ENCODE results near the gene PDGFRB.

The PDGFRB gene

DNA sequence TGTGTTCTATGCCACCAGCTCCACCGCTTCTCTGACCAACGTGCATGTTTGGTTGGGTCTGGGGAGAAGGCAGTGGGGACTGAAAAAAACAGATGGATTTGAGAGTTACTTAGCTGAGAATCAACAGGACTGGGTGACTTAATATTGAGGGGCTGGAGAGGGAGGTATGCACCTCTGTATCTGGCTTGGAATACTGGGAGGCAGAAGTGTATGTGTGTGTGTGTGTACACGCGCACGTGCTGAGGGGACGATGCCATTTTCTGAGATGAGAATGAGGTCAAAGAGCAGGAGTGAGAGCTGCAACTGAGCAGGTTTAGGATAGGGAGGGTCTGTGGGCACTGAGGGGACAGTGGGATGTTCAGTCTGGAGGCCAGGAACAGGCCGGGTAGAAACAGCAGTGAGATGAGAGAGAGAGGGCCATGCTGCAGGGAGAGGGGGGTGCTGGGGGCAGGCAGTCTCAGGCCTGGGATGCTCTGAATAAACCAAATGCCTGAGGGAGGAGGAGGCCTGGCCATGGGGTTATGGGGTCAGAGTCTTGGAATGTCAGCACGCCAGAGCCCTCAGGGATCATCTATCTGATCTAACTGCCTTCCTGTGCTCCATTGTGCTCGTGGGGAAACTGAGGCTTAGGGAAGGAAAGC is 14.0 kb downstream of the PDGFRB start:
- Mint-ChIP-seq H3K36me3 (peaks cover 0 to 5% of the 10 kb centered on the region in 2 donors), H3K9me3 (no peaks in the 10 kb centered on the region), H3K4me3 (no peak overlapping the region), H3K27me3 (peaks cover 0 to 4% of the 10 kb centered on the region in 2 donors), H3K4me1 (peaks cover 18 to 32% of the 10 kb centered on the region in 2 donors), H3K27ac (no peak overlapping the region)
- ATAC-seq (replicated peaks), result no peak
- DNase-seq, result no peak

- no peaks in the 10 kb centered on the region for H3K9me3 Mint-ChIP-seq
- H3K27ac Mint-ChIP-seq, result no peak overlapping the region
- no peak for ATAC-seq (replicated peaks)
- DNase-seq, result no peak
- peaks cover 0 to 1% of the 10 kb centered on the region in 2 donors for H3K27me3 Mint-ChIP-seq
- H3K4me3 Mint-ChIP-seq, result no peak overlapping the region
- peaks cover 0 to 5% of the 10 kb centered on the region in 2 donors for H3K36me3 Mint-ChIP-seq
- H3K4me1 Mint-ChIP-seq, result peaks cover 17 to 29% of the 10 kb centered on the region in 2 donors
Measured at GRCh38 chr5:150140830-150141229, 14.8 kb downstream of the PDGFRB start.

DNA sequence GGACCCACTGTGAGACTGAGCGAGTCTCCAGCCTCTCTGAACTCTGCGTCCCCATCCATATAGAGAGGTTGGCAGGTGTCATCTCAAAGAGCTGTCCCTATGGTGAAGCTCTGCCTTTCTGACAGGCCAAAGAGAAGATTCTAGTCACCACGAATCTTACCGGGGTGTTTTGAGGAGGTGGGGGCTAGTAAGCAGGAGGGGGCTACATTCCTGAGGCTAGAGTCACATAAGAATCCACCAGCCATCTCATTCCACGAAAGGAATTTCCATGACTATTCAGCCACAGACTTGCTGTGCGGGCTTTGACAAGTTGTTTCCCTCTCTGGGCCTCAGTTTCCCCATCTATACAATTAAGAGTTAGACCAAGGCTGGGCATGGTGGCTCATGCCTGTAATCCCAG is 16.3 kb downstream of the PDGFRB start:
- no peaks in the 10 kb centered on the region for H3K9me3 Mint-ChIP-seq
- H3K27me3 Mint-ChIP-seq, result no peaks in the 10 kb centered on the region
- H3K27ac Mint-ChIP-seq, result no peak overlapping the region
- H3K4me1 Mint-ChIP-seq, result peaks cover 12 to 17% of the 10 kb centered on the region in 2 donors
- no peak overlapping the region for H3K4me3 Mint-ChIP-seq
- peaks cover 0 to 4% of the 10 kb centered on the region in 2 donors for H3K36me3 Mint-ChIP-seq
- no peak for ATAC-seq (replicated peaks)
- no peak for DNase-seq

- peaks cover 7 to 11% of the 10 kb centered on the region in 2 donors for H3K4me1 Mint-ChIP-seq
- H3K27ac Mint-ChIP-seq, result no peak overlapping the region
- no peak overlapping the region for H3K4me3 Mint-ChIP-seq
- H3K9me3 Mint-ChIP-seq, result no peaks in the 10 kb centered on the region
- DNase-seq (no peak), ATAC-seq (replicated peaks) (no peak)
- no peaks in the 10 kb centered on the region for H3K36me3 Mint-ChIP-seq
- H3K27me3 Mint-ChIP-seq, result no peaks in the 10 kb centered on the region
Measured at GRCh38 chr5:150138551-150139265, 16.9 kb downstream of the PDGFRB start.

DNA sequence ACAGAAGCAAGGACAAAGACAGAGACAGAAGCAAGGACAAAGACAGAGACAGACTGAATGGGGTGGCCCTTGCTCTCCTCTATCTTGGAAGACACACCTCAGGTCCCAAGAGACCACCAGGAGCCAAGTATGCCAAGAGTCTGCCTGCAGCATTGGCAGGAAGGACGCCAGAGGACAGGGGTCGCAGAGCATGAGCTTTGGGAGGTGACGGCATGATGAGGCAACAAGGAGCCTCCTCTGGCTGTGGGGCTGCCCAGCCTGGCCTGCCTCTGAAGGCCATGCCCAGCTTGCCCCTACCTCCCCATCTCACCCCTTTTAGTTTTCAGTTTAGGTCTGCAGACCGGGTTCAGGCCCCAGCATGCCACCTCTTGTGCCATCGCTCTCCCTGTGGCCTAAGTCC is 17.6 kb downstream of the PDGFRB start:
- no peak for ATAC-seq (replicated peaks)
- Mint-ChIP-seq H3K27me3 (no peaks in the 10 kb centered on the region), H3K36me3 (no peaks in the 10 kb centered on the region), H3K4me1 (peaks cover 2 to 4% of the 10 kb centered on the region in 2 donors), H3K9me3 (no peaks in the 10 kb centered on the region), H3K27ac (no peak overlapping the region), H3K4me3 (no peak overlapping the region)
- no peak for DNase-seq

- ATAC-seq (replicated peaks), result no peak
- DNase-seq, result no peak
- Mint-ChIP-seq H3K36me3 (no peaks in the 10 kb centered on the region), H3K4me3 (no peak overlapping the region), H3K4me1 (peaks cover 0 to 2% of the 10 kb centered on the region in 2 donors), H3K27ac (no peak overlapping the region), H3K9me3 (no peaks in the 10 kb centered on the region), H3K27me3 (no peaks in the 10 kb centered on the region)
Measured at GRCh38 chr5:150137168-150137957, 18.3 kb downstream of the PDGFRB start.

- no peaks in the 10 kb centered on the region for H3K27me3 Mint-ChIP-seq
- H3K4me3 Mint-ChIP-seq, result no peak overlapping the region
- no peak for ATAC-seq (replicated peaks)
- H3K9me3 Mint-ChIP-seq, result no peaks in the 10 kb centered on the region
- H3K27ac Mint-ChIP-seq, result no peak overlapping the region
- no peak for DNase-seq
- H3K36me3 Mint-ChIP-seq, result no peaks in the 10 kb centered on the region
- peaks cover 0 to 10% of the 10 kb centered on the region in 2 donors for H3K4me1 Mint-ChIP-seq
Measured at GRCh38 chr5:150136305-150137167, 19.1 kb downstream of the PDGFRB start.

- Mint-ChIP-seq H3K36me3 (no peaks in the 10 kb centered on the region), H3K4me1 (peaks cover 0 to 13% of the 10 kb centered on the region in 2 donors), H3K27ac (no peak overlapping the region), H3K4me3 (no peak overlapping the region), H3K9me3 (no peaks in the 10 kb centered on the region), H3K27me3 (no peaks in the 10 kb centered on the region)
- no peak for DNase-seq
- ATAC-seq (replicated peaks), result no peak
Measured at GRCh38 chr5:150135557-150136304, 19.9 kb downstream of the PDGFRB start.

DNA sequence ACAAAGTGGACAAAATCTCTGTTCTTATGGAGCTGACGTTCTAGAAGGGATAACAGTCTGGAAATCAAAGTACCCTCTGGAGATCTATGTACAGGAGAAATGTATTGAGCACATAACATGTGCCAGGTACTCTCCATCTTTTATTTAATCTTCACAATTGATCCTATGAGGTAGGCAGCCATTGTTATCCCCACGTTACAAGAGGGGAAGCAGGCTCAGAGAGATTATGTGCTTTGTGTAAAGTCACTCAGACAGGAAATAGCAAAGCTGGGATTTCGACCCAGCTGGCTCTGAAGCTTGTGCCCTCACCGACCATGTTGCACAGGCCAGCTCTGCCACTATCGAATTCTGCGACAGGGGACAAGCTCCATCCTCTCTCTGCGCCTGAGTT is 21.5 kb downstream of the PDGFRB start:
- H3K9me3 Mint-ChIP-seq, result no peaks in the 10 kb centered on the region
- H3K27ac Mint-ChIP-seq, result no peak overlapping the region
- peaks cover 0 to 2% of the 10 kb centered on the region in 2 donors for H3K36me3 Mint-ChIP-seq
- no peak for DNase-seq
- peaks cover 6 to 20% of the 10 kb centered on the region in 2 donors for H3K4me1 Mint-ChIP-seq
- peaks cover 4% of the 10 kb centered on the region in 2 donors for H3K27me3 Mint-ChIP-seq
- ATAC-seq (replicated peaks), result no peak
- H3K4me3 Mint-ChIP-seq, result no peak overlapping the region

- H3K27ac Mint-ChIP-seq, result no peak overlapping the region
- no peaks in the 10 kb centered on the region for H3K9me3 Mint-ChIP-seq
- no peak overlapping the region for H3K4me3 Mint-ChIP-seq
- H3K27me3 Mint-ChIP-seq, result peaks cover 4% of the 10 kb centered on the region in 2 donors
- DNase-seq, result no peak
- no peak for ATAC-seq (replicated peaks)
- H3K36me3 Mint-ChIP-seq, result peaks cover 0 to 2% of the 10 kb centered on the region in 2 donors
- peaks cover 6 to 20% of the 10 kb centered on the region in 2 donors for H3K4me1 Mint-ChIP-seq
Measured at GRCh38 chr5:150133581-150134197, 22.0 kb downstream of the PDGFRB start.

DNA sequence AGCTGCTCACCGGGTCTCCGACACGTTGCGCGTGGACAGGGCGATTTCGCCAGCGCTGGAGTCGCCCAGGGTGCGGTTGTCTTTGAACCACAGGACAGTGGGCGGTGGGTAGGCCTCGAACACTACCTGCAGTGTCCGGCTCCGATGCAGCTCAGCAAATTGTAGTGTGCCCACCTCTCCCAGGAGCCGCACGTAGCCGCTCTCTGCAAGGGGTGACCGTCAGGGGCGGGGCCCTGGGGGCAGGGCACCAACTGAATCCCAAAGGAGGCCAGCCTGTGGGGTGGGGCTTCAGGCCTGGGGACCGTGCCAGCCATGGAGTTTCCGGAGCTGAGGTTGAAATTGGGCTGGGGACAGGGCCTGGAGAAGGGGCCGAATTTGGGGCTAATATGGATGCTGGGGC is 22.9 kb downstream of the PDGFRB start:
- H3K27me3 Mint-ChIP-seq, result peaks cover 4% of the 10 kb centered on the region in 2 donors
- H3K9me3 Mint-ChIP-seq, result no peaks in the 10 kb centered on the region
- no peak for ATAC-seq (replicated peaks)
- H3K4me1 Mint-ChIP-seq, result peaks cover 6 to 20% of the 10 kb centered on the region in 2 donors
- peaks cover 0 to 2% of the 10 kb centered on the region in 2 donors for H3K36me3 Mint-ChIP-seq
- H3K4me3 Mint-ChIP-seq, result no peak overlapping the region
- no peak overlapping the region for H3K27ac Mint-ChIP-seq
- DNase-seq, result no peak

DNA sequence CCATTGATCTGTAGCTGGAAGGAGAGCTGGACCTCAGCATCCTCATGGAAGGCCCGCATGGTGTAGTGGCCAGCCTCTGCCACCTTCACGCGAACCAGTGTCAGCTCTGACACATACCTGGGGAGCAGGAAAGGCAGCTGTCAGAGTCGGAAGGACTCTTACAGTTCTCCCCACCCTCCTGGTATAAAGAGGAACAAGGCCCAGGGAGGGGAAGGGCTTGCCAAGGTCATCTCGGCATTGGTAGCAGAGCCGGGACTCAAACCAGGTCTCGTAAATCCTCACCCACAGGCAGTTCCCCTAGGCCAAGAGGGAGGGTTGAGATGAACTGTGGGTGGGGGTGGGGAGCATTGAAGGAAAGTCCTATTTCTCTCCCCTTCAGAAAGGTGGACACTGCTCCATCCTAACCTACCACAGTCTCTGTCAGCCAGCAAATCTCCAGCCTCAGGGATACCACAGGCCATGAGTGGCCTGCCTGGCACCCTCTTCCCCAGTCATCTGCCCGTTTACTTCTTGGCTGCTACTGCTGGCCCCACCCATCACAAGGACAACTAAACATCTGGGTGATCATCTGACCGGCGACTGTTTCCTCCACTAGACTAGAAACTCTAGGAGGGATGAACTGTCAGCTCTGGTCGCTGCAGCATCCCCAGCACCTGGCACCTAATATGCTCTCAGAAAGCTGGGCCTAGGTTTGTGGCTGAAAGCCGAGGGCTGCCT is 23.5 kb downstream of the PDGFRB start:
- peaks cover 4% of the 10 kb centered on the region in 2 donors for H3K27me3 Mint-ChIP-seq
- peaks cover 0 to 2% of the 10 kb centered on the region in 2 donors for H3K36me3 Mint-ChIP-seq
- H3K4me3 Mint-ChIP-seq, result no peak overlapping the region
- H3K27ac Mint-ChIP-seq, result no peak overlapping the region
- ATAC-seq (replicated peaks), result peak; percentile 29 to 40
- H3K9me3 Mint-ChIP-seq, result no peaks in the 10 kb centered on the region
- DNase-seq, result no peak
- H3K4me1 Mint-ChIP-seq, result peaks cover 6 to 20% of the 10 kb centered on the region in 2 donors

Measured in stimulated activated naive B cell treated with anti-CD40 and anti-IgM and Interleukin-4, amounts not matched to agents 10 μg/mL and 1 μg/mL and 100 μg/mL, for 72 hours (primary cell).